ENCODE results near the gene PCDHB9.
"Not testable (repeated sequence)": the region's sequence is repeated elsewhere in the genome, so short reads cannot be mapped to it uniquely, and the experiment has no call there.

PCDHB9 gene

DNA sequence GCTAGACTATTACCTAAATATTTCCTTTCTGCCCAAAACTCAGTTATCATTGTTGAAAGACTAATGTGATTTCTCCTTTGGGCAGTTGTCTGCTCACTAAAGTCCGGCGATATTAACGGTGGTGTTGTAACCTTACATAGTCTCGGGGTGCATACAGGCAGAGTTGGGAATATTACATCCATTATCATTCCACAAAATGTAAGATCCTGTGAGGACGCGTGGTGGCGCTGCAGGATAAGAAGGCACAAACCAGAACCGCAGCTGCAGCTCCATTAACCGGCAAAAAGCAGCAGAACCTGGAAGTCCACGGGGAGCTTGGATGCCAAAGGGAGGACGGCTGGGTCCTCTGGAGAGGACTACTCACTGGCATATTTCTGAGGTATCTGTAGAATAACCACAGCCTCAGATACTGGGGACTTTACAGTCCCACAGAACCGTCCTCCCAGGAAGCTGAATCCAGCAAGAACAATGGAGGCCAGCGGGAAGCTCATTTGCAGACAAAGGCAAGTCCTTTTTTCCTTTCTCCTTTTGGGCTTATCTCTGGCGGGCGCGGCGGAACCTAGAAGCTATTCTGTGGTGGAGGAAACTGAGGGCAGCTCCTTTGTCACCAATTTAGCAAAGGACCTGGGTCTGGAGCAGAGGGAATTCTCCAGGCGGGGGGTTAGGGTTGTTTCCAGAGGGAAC, 26.8 kb downstream of the PCDHB9 start, which contains the start of gene PCDHB13:
PCDHB13 (plus strand) TSS at position 264 of the 684 bp plus-strand sequence; CDS start at position 469, 205 bp downstream.
- not testable (repeated sequence) for H2AFZ ChIP-seq (ENCODE audit: low read length); H3F3A ChIP-seq (ENCODE audit: low read depth); H4K20me1 ChIP-seq (ENCODE audit: insufficient read depth, low read length, poor library complexity, severe bottlenecking); H3K9me2 ChIP-seq (replicated peaks; ENCODE audit: low read depth, low read length); H3K9me3 ChIP-seq (ENCODE audit: insufficient read depth, low read depth, low read length); H3K4me3 ChIP-seq (ENCODE audit: low read length, poor library complexity, severe bottlenecking); H3K9ac ChIP-seq (ENCODE audit: low read depth, low read length, poor library complexity, severe bottlenecking); H3K4me2 ChIP-seq (ENCODE audit: low read depth, low read length, poor library complexity, severe bottlenecking); H3K4me1 ChIP-seq (ENCODE audit: insufficient read depth, low read length, poor library complexity, severe bottlenecking); H3K27me3 ChIP-seq (ENCODE audit: insufficient read depth, low read length, poor library complexity, severe bottlenecking); H3K36me3 ChIP-seq (ENCODE audit: insufficient read depth, low read length); H3K79me2 ChIP-seq (ENCODE audit: insufficient read depth, low read length)

DNA sequence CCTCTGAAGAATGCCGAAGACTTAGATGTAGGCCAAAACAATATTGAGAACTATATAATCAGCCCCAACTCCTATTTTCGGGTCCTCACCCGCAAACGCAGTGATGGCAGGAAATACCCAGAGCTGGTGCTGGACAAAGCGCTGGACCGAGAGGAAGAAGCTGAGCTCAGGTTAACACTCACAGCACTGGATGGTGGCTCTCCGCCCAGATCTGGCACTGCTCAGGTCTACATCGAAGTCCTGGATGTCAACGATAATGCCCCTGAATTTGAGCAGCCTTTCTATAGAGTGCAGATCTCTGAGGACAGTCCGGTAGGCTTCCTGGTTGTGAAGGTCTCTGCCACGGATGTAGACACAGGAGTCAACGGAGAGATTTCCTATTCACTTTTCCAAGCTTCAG, 27.6 kb downstream of the PCDHB9 start:
- H3K9me3 ChIP-seq (ENCODE audit: insufficient read depth, low read depth, low read length); H3K27me3 ChIP-seq (ENCODE audit: insufficient read depth, low read length, poor library complexity, severe bottlenecking); H3K4me2 ChIP-seq (ENCODE audit: low read depth, low read length, poor library complexity, severe bottlenecking); H3K9ac ChIP-seq (ENCODE audit: low read depth, low read length, poor library complexity, severe bottlenecking); H3K79me2 ChIP-seq (ENCODE audit: insufficient read depth, low read length); H2AFZ ChIP-seq (ENCODE audit: low read length); H3K9me2 ChIP-seq (replicated peaks; ENCODE audit: low read depth, low read length); H3F3A ChIP-seq (ENCODE audit: low read depth); H3K4me1 ChIP-seq (ENCODE audit: insufficient read depth, low read length, poor library complexity, severe bottlenecking); H4K20me1 ChIP-seq (ENCODE audit: insufficient read depth, low read length, poor library complexity, severe bottlenecking); H3K36me3 ChIP-seq (ENCODE audit: insufficient read depth, low read length); H3K4me3 ChIP-seq (ENCODE audit: low read length, poor library complexity, severe bottlenecking): not testable (repeated sequence)

DNA sequence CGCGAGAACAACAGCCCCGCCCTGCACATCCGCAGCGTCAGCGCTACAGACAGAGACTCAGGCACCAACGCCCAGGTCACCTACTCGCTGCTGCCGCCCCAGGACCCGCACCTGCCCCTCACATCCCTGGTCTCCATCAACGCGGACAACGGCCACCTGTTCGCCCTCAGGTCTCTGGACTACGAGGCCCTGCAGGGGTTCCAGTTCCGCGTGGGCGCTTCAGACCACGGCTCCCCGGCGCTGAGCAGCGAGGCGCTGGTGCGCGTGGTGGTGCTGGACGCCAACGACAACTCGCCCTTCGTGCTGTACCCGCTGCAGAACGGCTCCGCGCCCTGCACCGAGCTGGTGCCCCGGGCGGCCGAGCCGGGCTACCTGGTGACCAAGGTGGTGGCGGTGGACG, 28.5 kb downstream of the PCDHB9 start:
- not testable (repeated sequence) for H3K4me2 ChIP-seq (ENCODE audit: low read depth, low read length, poor library complexity, severe bottlenecking); H2AFZ ChIP-seq (ENCODE audit: low read length); H3K9ac ChIP-seq (ENCODE audit: low read depth, low read length, poor library complexity, severe bottlenecking); H3K27me3 ChIP-seq (ENCODE audit: insufficient read depth, low read length, poor library complexity, severe bottlenecking); H3F3A ChIP-seq (ENCODE audit: low read depth); H3K79me2 ChIP-seq (ENCODE audit: insufficient read depth, low read length); H3K36me3 ChIP-seq (ENCODE audit: insufficient read depth, low read length); H4K20me1 ChIP-seq (ENCODE audit: insufficient read depth, low read length, poor library complexity, severe bottlenecking); H3K9me3 ChIP-seq (ENCODE audit: insufficient read depth, low read depth, low read length); H3K4me3 ChIP-seq (ENCODE audit: low read length, poor library complexity, severe bottlenecking); H3K9me2 ChIP-seq (replicated peaks; ENCODE audit: low read depth, low read length); H3K4me1 ChIP-seq (ENCODE audit: insufficient read depth, low read length, poor library complexity, severe bottlenecking)

DNA sequence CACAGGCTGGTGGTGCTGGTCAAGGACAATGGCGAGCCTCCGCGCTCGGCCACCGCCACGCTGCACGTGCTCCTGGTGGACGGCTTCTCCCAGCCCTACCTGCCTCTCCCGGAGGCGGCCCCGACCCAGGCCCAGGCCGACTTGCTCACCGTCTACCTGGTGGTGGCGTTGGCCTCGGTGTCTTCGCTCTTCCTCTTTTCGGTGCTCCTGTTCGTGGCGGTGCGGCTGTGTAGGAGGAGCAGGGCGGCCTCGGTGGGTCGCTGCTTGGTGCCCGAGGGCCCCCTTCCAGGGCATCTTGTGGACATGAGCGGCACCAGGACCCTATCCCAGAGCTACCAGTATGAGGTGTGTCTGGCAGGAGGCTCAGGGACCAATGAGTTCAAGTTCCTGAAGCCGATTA, 29.1 kb downstream of the PCDHB9 start:
- not testable (repeated sequence) for H2AFZ ChIP-seq (ENCODE audit: low read length); H3K4me3 ChIP-seq (ENCODE audit: low read length, poor library complexity, severe bottlenecking); H3K79me2 ChIP-seq (ENCODE audit: insufficient read depth, low read length); H3K9me3 ChIP-seq (ENCODE audit: insufficient read depth, low read depth, low read length); H3K27me3 ChIP-seq (ENCODE audit: insufficient read depth, low read length, poor library complexity, severe bottlenecking); H3K36me3 ChIP-seq (ENCODE audit: insufficient read depth, low read length); H3K4me1 ChIP-seq (ENCODE audit: insufficient read depth, low read length, poor library complexity, severe bottlenecking); H4K20me1 ChIP-seq (ENCODE audit: insufficient read depth, low read length, poor library complexity, severe bottlenecking); H3K9ac ChIP-seq (ENCODE audit: low read depth, low read length, poor library complexity, severe bottlenecking); H3K4me2 ChIP-seq (ENCODE audit: low read depth, low read length, poor library complexity, severe bottlenecking); H3K9me2 ChIP-seq (replicated peaks; ENCODE audit: low read depth, low read length); H3F3A ChIP-seq (ENCODE audit: low read depth)

DNA sequence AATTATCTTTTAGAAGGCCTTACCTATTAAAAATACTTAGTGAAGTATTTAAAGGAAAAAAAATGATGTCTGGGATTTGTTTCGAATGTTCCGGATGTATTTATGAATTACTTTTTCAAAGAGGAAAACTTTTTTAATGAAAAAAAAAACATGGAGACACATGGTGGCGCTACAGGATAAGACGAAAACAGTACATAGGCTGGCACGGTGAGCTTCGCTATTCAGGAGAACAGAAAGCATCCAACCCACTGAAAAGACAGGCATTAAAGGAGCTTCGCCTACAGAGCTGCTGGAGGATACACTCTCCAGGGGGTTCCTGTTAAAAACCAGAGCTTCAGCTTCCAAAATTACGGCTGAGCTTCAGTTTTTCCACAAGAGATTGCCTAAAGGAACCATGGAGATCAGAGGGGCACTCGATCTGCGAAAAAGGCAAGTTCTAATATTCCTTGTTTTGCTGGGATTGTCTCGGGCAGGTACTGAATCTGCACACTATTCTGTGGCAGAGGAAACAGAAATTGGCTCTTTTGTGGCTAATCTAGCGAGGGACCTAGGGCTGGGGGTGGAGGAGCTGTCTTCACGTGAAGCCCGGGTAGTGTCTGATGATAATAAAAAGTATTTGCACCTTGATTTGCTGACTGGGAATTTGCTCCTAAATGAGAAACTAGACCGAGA, 36.3 kb downstream of the PCDHB9 start, which contains the start of gene PCDHB14:
PCDHB14 (plus strand) TSS at position 232 of the 672 bp plus-strand sequence; CDS start at position 395, 163 bp downstream.
- Histone ChIP-seq H2AFZ (ENCODE audit: low read length) (peak within 1 kb of the TSS; percentile 68; the same call in 1 of the 2 replicates), H3K79me2 (ENCODE audit: insufficient read depth, low read length) (no peaks in the 10 kb centered on the region), H3K9me2 (replicated peaks; ENCODE audit: low read depth, low read length) (no peaks in the 10 kb centered on the region), H4K20me1 (ENCODE audit: insufficient read depth, low read length, poor library complexity, severe bottlenecking) (no peaks in the 10 kb centered on the region), H3K4me2 (ENCODE audit: low read depth, low read length, poor library complexity, severe bottlenecking) (peak within 1 kb of the TSS; percentile 50), H3K9ac (ENCODE audit: low read depth, low read length, poor library complexity, severe bottlenecking) (no peak within 1 kb of the TSS), H3F3A (ENCODE audit: low read depth) (no peaks in the 10 kb centered on the region), H3K27me3 (ENCODE audit: insufficient read depth, low read length, poor library complexity, severe bottlenecking) (no peaks in the 10 kb centered on the region), H3K36me3 (ENCODE audit: insufficient read depth, low read length) (no peaks in the 10 kb centered on the region), H3K4me1 (ENCODE audit: insufficient read depth, low read length, poor library complexity, severe bottlenecking) (no peaks in the 10 kb centered on the region), H3K4me3 (ENCODE audit: low read length, poor library complexity, severe bottlenecking) (peak within 1 kb of the TSS; percentile 50), H3K9me3 (ENCODE audit: insufficient read depth, low read depth, low read length) (no peaks in the 10 kb centered on the region)
- TF ChIP-seq, protein P1, sequence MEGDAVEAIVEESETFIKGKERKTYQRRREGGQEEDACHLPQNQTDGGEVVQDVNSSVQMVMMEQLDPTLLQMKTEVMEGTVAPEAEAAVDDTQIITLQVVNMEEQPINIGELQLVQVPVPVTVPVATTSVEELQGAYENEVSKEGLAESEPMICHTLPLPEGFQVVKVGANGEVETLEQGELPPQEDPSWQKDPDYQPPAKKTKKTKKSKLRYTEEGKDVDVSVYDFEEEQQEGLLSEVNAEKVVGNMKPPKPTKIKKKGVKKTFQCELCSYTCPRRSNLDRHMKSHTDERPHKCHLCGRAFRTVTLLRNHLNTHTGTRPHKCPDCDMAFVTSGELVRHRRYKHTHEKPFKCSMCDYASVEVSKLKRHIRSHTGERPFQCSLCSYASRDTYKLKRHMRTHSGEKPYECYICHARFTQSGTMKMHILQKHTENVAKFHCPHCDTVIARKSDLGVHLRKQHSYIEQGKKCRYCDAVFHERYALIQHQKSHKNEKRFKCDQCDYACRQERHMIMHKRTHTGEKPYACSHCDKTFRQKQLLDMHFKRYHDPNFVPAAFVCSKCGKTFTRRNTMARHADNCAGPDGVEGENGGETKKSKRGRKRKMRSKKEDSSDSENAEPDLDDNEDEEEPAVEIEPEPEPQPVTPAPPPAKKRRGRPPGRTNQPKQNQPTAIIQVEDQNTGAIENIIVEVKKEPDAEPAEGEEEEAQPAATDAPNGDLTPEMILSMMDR (conservative IDR thresholded peaks at IDR 0.05; ENCODE audit: low read length) = peak; percentile 65
- no peak for TF ChIP-seq EZH2phosphoT487 (IDR thresholded peaks at IDR 0.05; ENCODE audit: borderline replicate concordance)

DNA sequence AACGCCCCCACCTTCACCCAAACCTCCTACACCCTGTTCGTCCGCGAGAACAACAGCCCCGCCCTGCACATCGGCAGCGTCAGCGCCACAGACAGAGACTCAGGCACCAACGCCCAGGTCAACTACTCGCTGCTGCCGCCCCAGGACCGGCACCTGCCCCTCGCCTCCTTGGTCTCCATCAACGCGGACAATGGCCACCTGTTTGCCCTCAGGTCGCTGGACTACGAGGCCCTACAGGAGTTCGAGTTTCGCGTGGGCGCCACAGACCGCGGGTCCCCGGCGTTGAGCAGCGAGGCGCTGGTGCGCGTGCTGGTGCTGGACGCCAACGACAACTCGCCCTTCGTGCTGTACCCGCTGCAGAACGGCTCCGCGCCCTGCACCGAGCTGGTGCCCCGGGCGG, 37.9 kb downstream of the PCDHB9 start:
- H3K9ac ChIP-seq (ENCODE audit: low read depth, low read length, poor library complexity, severe bottlenecking); H3K4me1 ChIP-seq (ENCODE audit: insufficient read depth, low read length, poor library complexity, severe bottlenecking); H3K4me3 ChIP-seq (ENCODE audit: low read length, poor library complexity, severe bottlenecking); H3K27me3 ChIP-seq (ENCODE audit: insufficient read depth, low read length, poor library complexity, severe bottlenecking); H3K9me3 ChIP-seq (ENCODE audit: insufficient read depth, low read depth, low read length); H3F3A ChIP-seq (ENCODE audit: low read depth); H3K4me2 ChIP-seq (ENCODE audit: low read depth, low read length, poor library complexity, severe bottlenecking); H3K79me2 ChIP-seq (ENCODE audit: insufficient read depth, low read length); H4K20me1 ChIP-seq (ENCODE audit: insufficient read depth, low read length, poor library complexity, severe bottlenecking); H3K9me2 ChIP-seq (replicated peaks; ENCODE audit: low read depth, low read length); H2AFZ ChIP-seq (ENCODE audit: low read length); H3K36me3 ChIP-seq (ENCODE audit: insufficient read depth, low read length): not testable (repeated sequence)

Data from Loucy (cell line).